Chondrocyte (in vitro differentiated cells): Measurements from ENCODE around the gene MUC20. TPM values are rescaled to one million over a fixed set of nuclear protein-coding genes. Genes with fewer than 3 reads are reported as not detected.

Experiments
- DNase-seq: peaks from one replicate; pipeline ENCODE4 v3.0.0; 2021; ENCODE audit warnings: mixed read lengths, low spot score
- H3K27ac Mint-ChIP-seq: one replicate; pipeline ENCODE4 v1.8.0; 2021; ENCODE audit warnings: mild to moderate bottlenecking, moderate library complexity, mixed read lengths; ENCODE audit not compliant: unreplicated experiment
- H3K27me3 Mint-ChIP-seq: 2 replicates; pipeline ENCODE4 v1.8.0; 2021; ENCODE audit warnings: low read depth, mixed read lengths
- H3K36me3 Mint-ChIP-seq: 2 replicates; pipeline ENCODE4 v1.8.0; 2021; ENCODE audit warnings: low read depth, mixed read lengths
- H3K4me1 Mint-ChIP-seq: 2 replicates; pipeline ENCODE4 v1.8.0; 2021; ENCODE audit warnings: low read depth, mild to moderate bottlenecking, mixed read lengths
- H3K4me3 Mint-ChIP-seq: one replicate; pipeline ENCODE4 v1.8.0; 2021; ENCODE audit warnings: mild to moderate bottlenecking, moderate library complexity, mixed read lengths; ENCODE audit not compliant: unreplicated experiment
- H3K9me3 Mint-ChIP-seq: 2 replicates; pipeline ENCODE4 v1.8.0; 2021; ENCODE audit warnings: low read depth, mixed read lengths
- total RNA-seq: library from RNA; stranded (reverse); gene quantifications from 3 replicates; pipeline ENCODE4 v1.2.1, GENCODE V29; 2021
- TF ChIP-seq, protein P1 (sequence below): fragments of 200-600 bp; sonication (generic); IDR thresholded peaks from 2 replicates; pipeline ENCODE4 v1.5.0; 2021; ENCODE audit warnings: antibody characterized with exemption, mild to moderate bottlenecking, moderate library complexity

The MUC20 gene
- total RNA-seq, 1 donor from 2014 or later: 3.0 TPM

DNA sequence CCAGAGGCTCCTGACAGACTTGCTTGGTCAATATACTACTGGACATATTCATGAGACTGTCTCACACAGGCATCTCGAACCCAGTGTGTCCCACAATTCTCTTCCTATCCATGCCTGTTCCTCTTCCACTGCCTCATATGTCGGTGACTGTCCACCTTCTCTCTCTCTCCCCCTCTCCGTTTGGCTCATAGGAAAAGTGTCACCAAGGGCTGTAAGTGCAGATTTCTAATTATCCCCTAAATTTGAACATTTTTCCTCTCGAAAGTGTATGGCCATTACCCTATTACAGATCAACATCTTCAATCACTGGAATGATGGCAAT is 22.5 kb upstream of the MUC20 start:
- peak overlapping the region; percentile 72 for H3K27ac Mint-ChIP-seq

DNA sequence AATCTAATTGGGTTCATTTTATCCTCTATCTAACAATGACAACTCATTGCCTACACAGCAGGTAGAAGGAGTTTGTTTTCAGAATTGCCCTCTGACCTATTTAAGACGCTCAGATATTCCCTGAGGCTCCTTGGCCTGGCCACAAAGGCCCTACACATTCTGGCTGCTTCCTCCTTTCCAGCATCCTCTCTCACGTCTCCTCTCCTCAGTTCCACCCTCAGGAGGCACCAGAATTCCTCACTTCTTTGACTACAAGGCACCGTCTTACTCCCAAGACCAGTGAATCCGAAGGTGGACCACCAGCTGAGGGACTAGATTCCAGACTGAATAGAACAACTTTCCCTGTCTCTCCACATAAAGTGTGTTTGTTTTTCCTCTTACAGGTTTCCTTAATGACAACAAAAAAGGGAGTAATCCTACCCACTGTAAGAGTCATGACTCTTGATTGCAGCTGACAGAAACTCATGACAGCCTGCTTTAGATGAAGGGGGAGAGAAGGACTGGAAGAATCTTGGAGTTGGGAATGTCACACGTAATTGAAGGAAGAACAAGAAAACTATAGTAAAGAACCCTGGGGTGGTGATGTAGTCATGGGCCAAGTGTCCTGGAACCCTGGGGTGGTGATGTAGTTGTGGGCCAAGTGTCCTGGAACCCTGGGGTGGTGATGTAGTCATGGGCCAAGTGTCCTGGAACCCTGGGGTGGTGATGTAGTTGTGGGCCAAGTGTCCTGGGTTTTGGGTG is 22.0 kb upstream of the MUC20 start:
- TF ChIP-seq, protein P1, sequence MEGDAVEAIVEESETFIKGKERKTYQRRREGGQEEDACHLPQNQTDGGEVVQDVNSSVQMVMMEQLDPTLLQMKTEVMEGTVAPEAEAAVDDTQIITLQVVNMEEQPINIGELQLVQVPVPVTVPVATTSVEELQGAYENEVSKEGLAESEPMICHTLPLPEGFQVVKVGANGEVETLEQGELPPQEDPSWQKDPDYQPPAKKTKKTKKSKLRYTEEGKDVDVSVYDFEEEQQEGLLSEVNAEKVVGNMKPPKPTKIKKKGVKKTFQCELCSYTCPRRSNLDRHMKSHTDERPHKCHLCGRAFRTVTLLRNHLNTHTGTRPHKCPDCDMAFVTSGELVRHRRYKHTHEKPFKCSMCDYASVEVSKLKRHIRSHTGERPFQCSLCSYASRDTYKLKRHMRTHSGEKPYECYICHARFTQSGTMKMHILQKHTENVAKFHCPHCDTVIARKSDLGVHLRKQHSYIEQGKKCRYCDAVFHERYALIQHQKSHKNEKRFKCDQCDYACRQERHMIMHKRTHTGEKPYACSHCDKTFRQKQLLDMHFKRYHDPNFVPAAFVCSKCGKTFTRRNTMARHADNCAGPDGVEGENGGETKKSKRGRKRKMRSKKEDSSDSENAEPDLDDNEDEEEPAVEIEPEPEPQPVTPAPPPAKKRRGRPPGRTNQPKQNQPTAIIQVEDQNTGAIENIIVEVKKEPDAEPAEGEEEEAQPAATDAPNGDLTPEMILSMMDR: no peak
- H3K4me3 Mint-ChIP-seq: no peak overlapping the region

More for the DNA sequence above, 22.5 kb upstream of the MUC20 start:
- TF ChIP-seq, protein P1: no peak
- no peaks in the 10 kb centered on the region for H3K9me3 Mint-ChIP-seq
- H3K27me3 Mint-ChIP-seq: no peaks in the 10 kb centered on the region
- peaks cover 32% of the 10 kb centered on the region for H3K4me1 Mint-ChIP-seq
- no peak overlapping the region for H3K4me3 Mint-ChIP-seq
- DNase-seq: no peak
- peaks cover 25% of the 10 kb centered on the region for H3K36me3 Mint-ChIP-seq

DNA sequence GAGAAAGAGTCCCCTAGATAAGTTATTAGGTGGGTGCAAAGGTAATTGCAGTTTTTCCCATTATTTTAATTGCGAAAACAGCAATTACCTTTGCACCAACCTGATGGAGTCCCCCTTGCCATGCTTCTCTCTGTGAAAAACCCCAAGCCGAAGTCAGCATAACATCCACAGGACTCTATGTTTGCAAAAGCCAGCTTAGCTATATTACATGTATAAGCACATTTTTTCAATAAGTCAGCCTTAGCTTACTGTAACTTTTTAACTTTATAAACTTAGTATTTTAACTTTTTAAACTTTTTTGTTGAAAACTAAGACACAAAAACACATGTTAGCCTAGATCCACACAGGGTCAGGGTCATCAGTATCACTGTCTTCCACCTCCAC is 21.4 kb upstream of the MUC20 start:
- no peak overlapping the region for H3K27ac Mint-ChIP-seq
- TF ChIP-seq, protein P1: no peak

More for the DNA sequence above, 22.0 kb upstream of the MUC20 start:
- H3K4me1 Mint-ChIP-seq: peaks cover 32% of the 10 kb centered on the region
- H3K27ac Mint-ChIP-seq: peak overlapping the region; percentile 33
- H3K27me3 Mint-ChIP-seq: no peaks in the 10 kb centered on the region
- H3K36me3 Mint-ChIP-seq: peaks cover 22% of the 10 kb centered on the region
- no peak for DNase-seq
- H3K9me3 Mint-ChIP-seq: no peaks in the 10 kb centered on the region

DNA sequence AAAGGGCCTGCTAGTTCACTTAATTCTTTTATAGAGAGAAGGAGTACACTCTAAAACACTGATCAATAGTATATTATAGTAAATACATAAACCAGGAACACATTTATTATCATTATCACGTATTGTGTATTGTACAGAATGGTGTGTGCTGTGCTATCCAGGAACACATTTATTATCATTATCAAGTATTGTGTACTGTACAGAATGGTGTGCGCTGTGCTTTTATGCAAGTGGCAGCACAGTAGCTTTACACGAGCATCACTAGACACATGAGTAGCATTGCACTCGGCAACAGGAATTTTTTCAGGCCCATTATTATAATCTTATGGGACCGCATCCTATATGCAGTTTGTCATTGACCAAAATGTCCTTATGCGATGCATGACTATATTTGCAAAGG is 20.9 kb upstream of the MUC20 start:
- H3K36me3 Mint-ChIP-seq: peaks cover 20% of the 10 kb centered on the region
- DNase-seq: no peak
- no peaks in the 10 kb centered on the region for H3K9me3 Mint-ChIP-seq
- TF ChIP-seq, protein P1: no peak
- H3K4me3 Mint-ChIP-seq: no peak overlapping the region
- H3K4me1 Mint-ChIP-seq: peaks cover 32% of the 10 kb centered on the region
- no peak overlapping the region for H3K27ac Mint-ChIP-seq
- no peaks in the 10 kb centered on the region for H3K27me3 Mint-ChIP-seq

More for the DNA sequence above, 21.4 kb upstream of the MUC20 start:
- Mint-ChIP-seq H3K9me3 (no peaks in the 10 kb centered on the region), H3K36me3 (peaks cover 20% of the 10 kb centered on the region), H3K4me3 (no peak overlapping the region), H3K27me3 (no peaks in the 10 kb centered on the region), H3K4me1 (peaks cover 32% of the 10 kb centered on the region)
- DNase-seq: no peak

DNA sequence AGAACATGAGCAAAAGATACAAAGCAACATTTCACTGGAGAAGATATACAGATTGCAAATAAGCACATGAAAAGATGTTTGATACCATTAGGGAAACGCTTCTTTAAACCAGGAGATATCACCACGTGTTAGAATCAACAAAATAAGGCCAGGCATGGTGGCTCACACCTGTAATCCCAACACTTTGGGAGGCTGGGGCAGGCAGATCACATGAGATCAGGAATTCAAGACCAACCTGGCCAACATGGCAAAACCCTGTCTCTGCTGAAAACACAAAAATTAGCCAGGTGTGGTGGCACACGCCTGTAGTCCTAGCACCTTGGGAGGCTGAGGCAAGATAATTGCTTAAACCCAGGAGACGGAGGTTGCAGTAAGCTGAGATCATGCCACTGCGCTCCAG is 20.5 kb upstream of the MUC20 start:
- no peaks in the 10 kb centered on the region for H3K9me3 Mint-ChIP-seq
- H3K27ac Mint-ChIP-seq: no peak overlapping the region

More for the DNA sequence above, 20.5 kb upstream of the MUC20 start:
- Mint-ChIP-seq H3K4me1 (peaks cover 32% of the 10 kb centered on the region), H3K36me3 (peaks cover 17% of the 10 kb centered on the region), H3K4me3 (no peak overlapping the region), H3K27me3 (no peaks in the 10 kb centered on the region)
- no peak for DNase-seq
- TF ChIP-seq, protein P1: no peak
